PFSK-1 (cell line): Measurements from ENCODE around the gene SLC9A9.

ENCODE experiments used
- FOXP2 ChIP-seq: optimal IDR thresholded peaks from 2 replicates; pipeline ENCODE3; 2011; ENCODE audit warnings: borderline replicate concordance, control low read depth, inconsistent platforms; ENCODE audit not compliant: insufficient read depth; ENCODE audit errors: extremely low read length, extremely low read depth
- POLR2AphosphoS5 ChIP-seq: IDR thresholded peaks from 2 replicates; pipeline ENCODE4 v1.6.1; 2012; ENCODE audit warnings: low read depth, mild to moderate bottlenecking, control low read depth, low read length, moderate library complexity
- REST ChIP-seq, 2 experiments: IDR thresholded peaks; 2 replicates each; pipeline versions ENCODE4 v1.6.1 to v1.8.0; 2011 to 2012; ENCODE audit warnings: low read depth in 2 of 2, low read length in 2 of 2, control low read depth in 1 of 2, inconsistent platforms in 1 of 2, mild to moderate bottlenecking in 1 of 2, moderate library complexity in 1 of 2; ENCODE audit not compliant: insufficient read depth in 1 of 2
- SIN3A ChIP-seq: IDR thresholded peaks from 2 replicates; pipeline ENCODE4 v1.6.1; 2012; ENCODE audit warnings: mild to moderate bottlenecking, low read length, moderate library complexity, borderline replicate concordance; ENCODE audit not compliant: insufficient read depth
- TAF1 ChIP-seq: IDR thresholded peaks from 2 replicates; pipeline ENCODE4 v1.6.1; 2012; ENCODE audit warnings: low read length, control low read depth, borderline replicate concordance; ENCODE audit not compliant: insufficient read depth

The SLC9A9 gene

GRCh38 chr3:143343944-143344343, 504.3 kb downstream of the SLC9A9 start:
- TF ChIP-seq SIN3A (no peak), POLR2AphosphoS5 (no peak), TAF1 (no peak), FOXP2 (no peak), REST (IDR thresholded peaks at IDR 0.05; ENCODE audit: insufficient read depth in 1 of 2, low read depth in 2 of 2, low read length in 2 of 2) (no peak)

GRCh38 chr3:143343031-143343430, 505.2 kb downstream of the SLC9A9 start:
- TF ChIP-seq POLR2AphosphoS5: no peak
- TF ChIP-seq REST (IDR thresholded peaks at IDR 0.05; ENCODE audit: insufficient read depth in 1 of 2, low read depth in 2 of 2, low read length in 2 of 2): no peak
- TF ChIP-seq SIN3A: no peak
- no peak for TF ChIP-seq FOXP2
- no peak for TF ChIP-seq TAF1

GRCh38 chr3:143339451-143339850, 508.8 kb downstream of the SLC9A9 start:
- TF ChIP-seq FOXP2 (no peak), REST (IDR thresholded peaks at IDR 0.05; ENCODE audit: insufficient read depth in 1 of 2, low read depth in 2 of 2, low read length in 2 of 2) (no peak), TAF1 (no peak), SIN3A (no peak), POLR2AphosphoS5 (no peak)

GRCh38 chr3:143337387-143337786, 510.9 kb downstream of the SLC9A9 start:
- TF ChIP-seq FOXP2: no peak
- no peak for TF ChIP-seq SIN3A
- no peak for TF ChIP-seq TAF1
- TF ChIP-seq REST (IDR thresholded peaks at IDR 0.05; ENCODE audit: insufficient read depth in 1 of 2, low read depth in 2 of 2, low read length in 2 of 2): no peak
- no peak for TF ChIP-seq POLR2AphosphoS5

- TF ChIP-seq SIN3A: no peak
- no peak for TF ChIP-seq FOXP2
- no peak for TF ChIP-seq TAF1
- TF ChIP-seq POLR2AphosphoS5: no peak
- no peak for TF ChIP-seq REST (IDR thresholded peaks at IDR 0.05; ENCODE audit: insufficient read depth in 1 of 2, low read depth in 2 of 2, low read length in 2 of 2)
Measured at GRCh38 chr3:143334231-143334630, 514.0 kb downstream of the SLC9A9 start.
